Fibroblast of peridontal ligament (primary cell): ENCODE measurements around the gene CYBC1.
"Not testable (repeated sequence)": the region's sequence is repeated elsewhere in the genome, so short reads cannot be mapped to it uniquely, and the experiment has no call there.

Experiments used
- DNase-seq: peaks from one replicate; pipeline ENCODE4 v3.0.0-alpha.2; 2010; ENCODE audit errors: extremely low read depth

The CYBC1 gene

DNA sequence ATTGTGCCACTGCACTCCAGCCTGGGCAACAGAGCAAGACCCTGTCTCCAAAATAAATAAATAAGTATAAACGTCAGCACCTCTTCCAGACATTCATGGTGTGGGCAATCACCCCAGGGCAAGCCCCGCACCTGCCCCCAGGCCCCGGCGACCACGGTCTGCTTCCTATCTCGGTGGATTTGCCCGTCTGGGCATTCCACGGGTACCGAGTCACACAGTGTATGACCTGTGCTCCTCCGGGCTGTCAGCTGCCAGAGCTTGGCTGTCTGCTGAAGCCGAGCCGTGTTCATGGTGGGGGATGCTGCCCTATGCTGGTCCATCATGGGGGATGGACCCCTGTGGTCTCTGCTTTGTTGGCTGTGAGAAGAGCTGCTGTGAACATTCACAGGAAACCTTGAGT lies 15.4 kb downstream of the CYBC1 start:
- DNase-seq: no peak

DNA sequence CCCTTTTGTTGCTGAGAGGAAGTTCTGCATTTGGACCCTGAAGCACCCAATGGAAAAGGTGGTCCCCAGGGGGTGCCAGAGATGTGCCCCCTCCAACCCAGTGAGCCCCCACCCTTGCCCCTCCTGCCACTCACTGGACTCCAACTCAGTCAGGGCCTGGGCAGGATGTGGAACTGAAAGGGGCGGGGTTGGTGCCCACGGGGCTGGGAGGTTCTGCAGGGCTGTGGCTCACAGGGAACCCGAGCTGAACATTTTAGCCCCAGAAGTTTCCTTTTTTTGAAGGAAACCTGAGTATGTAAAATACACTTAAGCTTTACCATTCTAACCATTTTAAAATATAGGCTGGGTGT lies 16.4 kb downstream of the CYBC1 start:
- no peak for DNase-seq

DNA sequence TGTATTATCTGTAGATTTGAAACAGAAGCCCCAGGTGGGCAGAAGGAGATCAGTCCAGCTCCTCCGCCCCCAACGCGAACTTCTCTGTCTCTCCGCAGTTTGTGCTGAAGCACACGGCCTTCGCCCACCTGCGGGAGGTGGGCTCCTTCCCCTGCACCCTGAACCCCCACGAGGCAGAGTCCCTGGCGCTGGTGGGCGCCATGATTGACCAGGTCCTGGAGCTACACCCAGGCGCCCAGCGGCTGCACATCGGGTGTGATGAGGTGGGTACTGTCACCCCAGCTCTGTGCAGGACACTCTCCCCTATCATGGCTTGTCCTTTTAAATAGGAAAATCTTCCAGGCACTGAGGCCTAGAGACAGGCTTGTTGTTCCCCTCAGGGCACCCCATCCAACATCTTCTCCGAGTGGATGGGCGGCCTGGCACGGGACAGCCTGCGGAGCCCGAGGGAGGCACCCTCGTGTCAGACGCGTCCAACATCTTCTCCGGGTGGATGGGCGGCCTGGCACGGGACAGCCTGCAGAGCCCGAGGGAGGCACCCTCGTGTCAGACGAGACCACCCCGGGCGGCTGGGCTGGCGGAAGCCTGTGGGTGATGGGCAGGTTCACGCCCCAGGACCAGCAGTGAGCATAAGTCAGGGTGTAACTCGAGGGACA lies 16.9 kb downstream of the CYBC1 start:
- no peak for DNase-seq

DNA sequence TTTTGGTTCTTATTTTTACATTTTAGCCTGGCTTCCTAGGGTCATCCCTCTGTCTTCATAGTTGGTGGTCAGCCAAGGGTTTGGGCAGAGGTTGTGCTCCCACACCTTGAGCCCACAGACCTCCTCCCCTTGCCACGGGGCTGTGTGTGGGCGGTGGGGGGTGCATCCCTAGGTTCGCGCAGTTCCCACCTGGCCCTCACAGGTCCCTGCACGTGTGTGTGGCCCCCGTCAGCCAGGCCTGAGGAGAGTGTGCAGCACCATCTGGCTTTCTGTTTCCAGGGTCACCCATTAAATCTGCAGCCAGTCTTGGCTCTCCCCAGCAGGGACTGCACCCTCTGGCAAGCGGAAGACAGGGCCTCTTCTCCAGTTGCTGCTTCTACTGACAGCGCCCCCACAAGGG lies 18.5 kb downstream of the CYBC1 start:
- no peak for DNase-seq

DNA sequence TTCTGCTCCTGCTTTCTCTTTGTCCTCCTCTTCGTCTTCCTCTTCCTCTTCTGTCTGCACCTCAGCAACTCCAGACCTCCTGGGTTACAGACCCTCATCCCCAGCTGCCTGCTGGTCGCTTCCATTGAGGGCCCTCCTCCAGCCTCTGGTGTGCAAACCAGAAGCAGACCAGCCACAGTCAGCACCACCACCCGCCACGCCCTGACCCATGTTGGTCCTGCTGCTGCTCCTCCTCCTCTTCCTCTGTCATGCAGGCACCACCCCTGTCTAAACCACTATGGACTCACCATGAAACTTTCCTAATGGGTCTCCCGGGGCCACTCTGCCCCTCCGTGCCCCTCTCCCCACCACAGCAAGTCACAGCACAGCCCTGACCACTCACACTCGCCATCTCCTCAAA lies 20.7 kb downstream of the CYBC1 start:
- no peak for DNase-seq

DNA sequence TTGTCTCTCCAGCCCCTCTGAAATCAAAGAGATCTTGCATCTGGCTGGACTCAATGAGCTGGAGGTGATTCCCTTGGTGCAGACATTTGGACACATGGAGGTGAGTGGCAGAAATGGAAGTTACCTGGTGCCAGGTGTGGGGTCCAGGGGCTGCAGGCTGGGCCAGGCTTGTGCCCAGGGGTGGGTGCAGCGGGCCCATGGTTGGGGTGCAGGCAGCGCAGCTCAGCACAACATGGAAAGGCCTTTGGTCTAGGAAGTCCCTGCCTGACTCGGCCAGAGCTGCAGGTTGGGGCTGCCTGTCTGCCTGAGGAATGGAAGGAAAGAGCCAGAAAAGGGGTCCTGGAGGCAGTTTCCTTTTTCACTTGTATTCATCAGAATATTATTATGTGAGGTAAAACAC lies 22.0 kb downstream of the CYBC1 start:
- no peak for DNase-seq

DNA sequence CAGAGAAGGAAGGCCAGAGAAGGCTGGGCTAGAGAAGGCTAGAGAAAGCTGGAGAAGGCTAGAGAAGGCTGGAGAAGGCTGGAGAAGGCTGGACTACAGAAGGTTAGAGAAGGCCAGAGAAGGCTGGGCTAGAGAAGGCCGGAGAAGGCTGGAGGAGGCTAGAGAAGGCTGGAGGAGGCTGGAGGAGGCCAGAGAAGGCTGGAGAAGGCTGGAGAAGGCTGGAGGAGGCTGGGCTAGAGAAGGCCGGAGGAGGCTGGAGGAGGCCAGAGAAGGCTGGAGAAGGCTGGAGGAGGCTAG lies 25.7 kb downstream of the CYBC1 start:
- DNase-seq: no peak

DNA sequence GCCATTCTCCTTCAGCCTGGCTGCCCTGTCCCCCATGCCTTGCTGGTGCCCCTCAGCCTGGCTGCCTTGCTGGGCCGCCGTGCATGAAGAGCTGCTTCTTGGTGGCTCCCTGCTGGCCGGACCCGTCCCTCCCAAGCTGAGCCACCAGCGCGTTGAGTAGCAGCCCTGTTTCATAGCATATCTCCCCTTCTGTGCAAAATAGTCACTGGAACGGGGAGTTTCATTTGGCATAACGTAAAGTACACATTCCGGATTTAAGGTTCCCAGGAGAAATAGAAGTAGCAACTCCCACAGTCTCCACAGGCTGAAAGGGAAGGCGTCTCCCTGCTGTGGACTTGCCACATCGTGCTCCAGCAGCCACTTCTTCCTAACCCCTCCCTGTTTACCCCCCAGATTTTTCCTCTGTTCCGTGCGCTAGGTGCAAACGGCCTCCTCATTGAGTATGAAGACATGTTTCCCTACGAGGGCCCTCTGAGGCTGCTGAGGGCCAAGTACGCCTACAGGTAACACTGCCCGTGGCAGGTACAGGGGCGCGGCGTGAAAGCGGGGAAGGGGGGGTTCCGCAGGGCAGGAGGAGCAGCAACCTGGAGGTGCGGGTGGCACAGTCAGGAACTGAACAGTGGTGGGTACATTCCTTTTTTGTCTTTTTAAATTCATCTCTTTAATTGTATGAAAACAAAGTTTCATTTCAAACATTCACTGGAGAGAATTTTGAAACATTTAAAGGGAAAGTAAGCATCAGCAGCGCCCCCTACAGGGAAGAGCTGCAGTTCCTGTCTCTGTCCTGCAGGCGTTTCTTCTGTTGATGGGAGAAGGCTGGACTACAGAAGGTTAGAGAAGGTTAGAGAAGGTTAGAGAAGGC lies 26.3 kb downstream of the CYBC1 start:
- peak; percentile 64 for DNase-seq

DNA sequence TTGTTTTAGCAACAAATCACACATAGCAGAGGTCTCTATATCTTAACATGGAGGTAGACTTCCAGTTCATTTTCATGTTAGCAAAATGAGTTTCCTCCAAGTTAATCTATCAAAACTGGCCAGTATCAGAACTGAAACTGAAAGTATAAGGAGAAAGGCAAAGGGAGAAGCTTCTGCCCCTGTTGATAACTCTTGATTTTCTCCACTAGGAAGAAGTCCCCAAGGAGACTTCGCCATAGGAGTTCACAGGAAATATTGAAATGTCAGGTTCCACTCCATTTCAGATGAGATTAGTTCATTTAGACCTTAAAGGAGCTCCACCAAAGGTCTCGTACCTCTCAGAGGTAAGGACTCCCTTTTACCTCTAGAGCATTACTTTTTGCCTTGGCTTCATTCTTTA lies 31.0 kb downstream of the CYBC1 start:
- peak; percentile 41 for DNase-seq

DNA sequence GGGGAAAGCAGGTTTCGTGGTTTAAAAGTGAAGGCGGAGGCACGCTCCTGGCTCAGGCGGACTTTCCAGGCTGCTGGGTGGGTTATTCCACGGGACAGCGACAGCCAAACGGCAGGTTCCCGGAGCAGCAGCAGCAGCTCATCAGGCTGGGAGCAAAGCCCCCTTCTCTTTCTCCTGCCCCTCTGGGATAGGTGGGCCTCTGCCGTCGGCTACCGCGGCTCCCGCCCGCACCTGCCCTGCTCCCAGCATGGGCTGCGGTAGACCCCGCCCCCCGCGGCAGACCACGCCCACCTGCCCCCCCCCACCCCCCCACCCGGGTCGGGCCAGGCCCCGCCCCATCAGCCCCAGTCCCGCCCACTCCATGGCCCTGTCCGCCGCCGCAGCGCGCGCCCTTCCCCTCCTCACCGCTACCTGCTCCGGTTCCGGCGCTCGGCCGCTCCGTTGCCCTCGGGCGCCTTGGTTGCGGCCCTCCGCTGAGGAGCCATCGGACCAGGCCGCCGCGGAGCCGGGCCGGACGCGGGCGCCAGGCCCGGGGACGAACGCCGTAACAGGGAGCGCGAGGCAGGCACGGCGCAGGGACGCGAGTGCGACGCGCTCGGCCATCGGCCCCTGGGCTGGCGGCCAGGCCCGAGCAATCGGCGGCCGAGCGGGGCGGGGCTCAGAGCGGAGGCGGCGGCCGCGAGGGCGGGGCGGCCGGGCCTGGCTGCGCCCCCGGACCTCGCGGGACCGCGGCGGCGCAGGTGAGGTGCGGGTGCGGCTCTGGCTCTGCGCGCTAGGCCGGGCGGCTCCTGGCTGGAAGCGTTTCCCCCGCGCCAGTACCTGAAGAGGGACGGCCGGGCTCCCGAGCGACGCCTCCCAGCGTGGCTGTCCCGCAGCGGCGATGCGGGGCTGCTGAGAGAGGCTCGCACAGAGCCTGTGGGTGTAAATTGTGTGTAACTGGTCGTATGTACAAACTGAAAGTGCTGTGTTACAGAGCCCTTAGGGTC lies 32.3 kb downstream of the CYBC1 start, which contains the start of the genes HEXD and OGFOD3:
Gene HEXD (plus strand): TSS at position 347 of the 986 bp plus-strand sequence. CDS start 1,453 bp downstream, outside the sequence.
Gene OGFOD3 (minus strand): TSS at position 586 of the 986 bp plus-strand sequence. CDS start 101 bp downstream, at position 485.
- DNase-seq: peak; percentile 56

DNA sequence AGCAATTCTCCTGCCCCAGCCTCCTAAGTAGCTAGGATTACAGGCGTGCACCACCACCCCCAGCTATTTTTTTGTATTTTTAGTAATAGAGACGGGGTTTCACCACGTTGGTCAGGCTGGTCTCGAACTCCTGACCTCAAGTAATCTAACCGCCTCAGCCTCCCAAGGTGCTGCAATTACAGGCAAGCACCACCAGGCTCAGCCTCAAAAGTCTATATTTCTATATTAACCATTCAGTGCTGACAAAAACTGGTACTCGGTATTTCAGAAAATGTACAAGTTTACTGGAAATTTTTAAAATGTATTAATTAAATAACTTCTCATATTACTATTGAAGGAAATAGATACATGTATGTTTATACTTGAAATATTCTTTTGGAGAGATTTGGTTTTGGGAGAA lies 33.8 kb downstream of the CYBC1 start:
- no peak for DNase-seq

DNA sequence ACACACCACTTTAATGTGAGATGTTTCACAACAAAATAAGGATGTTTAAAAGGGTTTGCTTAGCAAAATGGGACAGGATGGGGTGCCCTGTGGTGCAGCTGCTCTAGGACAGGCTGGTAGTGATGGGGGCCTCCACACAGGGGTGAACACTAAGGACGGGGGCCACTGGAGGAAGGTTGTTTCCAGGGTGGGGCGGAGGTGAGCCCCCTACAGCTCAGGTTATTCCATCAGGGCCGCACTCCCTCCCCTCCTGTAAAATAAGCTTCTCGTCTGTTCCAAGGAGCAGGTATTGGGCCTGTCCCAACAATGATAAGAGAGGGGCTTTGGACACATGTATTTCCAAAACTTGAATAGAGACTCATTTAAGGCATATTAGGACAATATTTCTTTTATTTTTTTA lies 34.3 kb downstream of the CYBC1 start:
- no peak for DNase-seq

DNA sequence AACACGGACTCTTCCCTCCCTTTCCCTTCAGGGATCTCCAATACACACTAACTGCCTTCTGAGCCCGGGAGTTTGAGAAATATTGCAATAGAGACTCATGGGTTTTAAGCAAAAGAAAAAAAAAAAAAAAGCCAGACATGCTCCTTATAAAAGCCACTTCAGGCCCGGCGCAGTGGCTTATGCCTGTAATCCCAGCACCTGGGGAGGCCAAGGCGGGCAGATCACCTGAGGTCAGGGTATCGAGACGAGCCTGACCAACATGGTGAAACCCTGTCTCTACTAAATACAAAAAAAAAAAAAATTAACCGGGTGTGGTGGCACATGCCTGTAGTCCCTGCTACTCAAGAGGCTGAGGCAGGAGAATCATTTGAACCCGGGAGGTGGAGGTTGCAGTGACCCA lies 34.8 kb downstream of the CYBC1 start:
- no peak for DNase-seq

DNA sequence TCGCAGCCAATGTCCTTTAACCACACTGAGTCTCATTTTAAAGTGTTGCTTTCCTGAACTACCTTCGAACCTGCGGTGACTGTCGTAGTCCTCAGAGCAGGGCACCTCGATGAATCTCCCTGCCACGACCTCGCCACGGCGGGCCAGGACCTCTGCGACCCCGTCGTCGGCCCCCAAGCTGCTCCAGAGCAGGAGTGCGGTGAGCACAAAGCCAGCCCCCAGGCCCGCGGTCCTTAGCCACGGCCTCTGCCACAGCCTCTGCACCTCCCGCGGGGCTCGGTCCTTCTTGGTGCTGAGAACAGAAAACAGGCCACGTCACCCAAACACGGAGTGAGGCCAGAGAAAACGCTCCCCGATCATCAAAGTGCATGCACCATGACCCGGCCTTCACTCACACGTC lies 35.2 kb downstream of the CYBC1 start:
- no peak for DNase-seq

DNA sequence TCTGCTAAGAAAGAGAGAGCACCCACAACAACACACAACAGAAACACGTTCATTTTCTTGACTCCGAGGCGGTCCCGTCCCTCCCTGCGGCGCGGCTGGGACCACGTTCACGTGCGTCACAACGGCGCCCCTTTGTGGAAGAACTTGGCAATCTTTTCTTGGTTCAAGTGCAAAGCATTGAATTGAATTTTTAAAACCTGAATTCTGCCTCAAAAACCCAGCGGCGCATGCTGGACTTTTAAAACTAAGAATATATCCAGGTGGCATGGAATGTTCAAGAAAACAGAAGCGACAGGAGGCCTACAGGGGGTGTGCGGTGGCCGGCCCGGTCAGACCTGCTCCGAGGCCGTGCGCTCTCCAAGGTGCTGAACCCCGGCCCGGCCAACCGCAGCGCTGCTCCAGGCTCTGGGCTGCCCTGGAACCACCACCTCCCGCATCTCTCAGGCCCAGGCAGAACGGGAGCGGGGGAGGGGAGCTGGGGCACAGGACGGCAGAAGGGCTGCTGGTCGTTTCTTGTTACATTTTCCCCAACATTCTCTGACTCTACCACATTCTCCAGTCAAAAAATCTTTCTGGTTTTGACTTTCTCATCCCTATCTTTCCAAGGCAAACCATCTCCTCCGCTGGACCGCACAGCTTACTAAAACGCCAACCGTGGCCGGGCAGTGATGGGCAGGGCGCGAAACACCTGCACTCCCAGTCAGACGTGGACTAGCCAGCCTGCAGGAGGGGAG lies 35.8 kb downstream of the CYBC1 start:
- peak; percentile 75 for DNase-seq

DNA sequence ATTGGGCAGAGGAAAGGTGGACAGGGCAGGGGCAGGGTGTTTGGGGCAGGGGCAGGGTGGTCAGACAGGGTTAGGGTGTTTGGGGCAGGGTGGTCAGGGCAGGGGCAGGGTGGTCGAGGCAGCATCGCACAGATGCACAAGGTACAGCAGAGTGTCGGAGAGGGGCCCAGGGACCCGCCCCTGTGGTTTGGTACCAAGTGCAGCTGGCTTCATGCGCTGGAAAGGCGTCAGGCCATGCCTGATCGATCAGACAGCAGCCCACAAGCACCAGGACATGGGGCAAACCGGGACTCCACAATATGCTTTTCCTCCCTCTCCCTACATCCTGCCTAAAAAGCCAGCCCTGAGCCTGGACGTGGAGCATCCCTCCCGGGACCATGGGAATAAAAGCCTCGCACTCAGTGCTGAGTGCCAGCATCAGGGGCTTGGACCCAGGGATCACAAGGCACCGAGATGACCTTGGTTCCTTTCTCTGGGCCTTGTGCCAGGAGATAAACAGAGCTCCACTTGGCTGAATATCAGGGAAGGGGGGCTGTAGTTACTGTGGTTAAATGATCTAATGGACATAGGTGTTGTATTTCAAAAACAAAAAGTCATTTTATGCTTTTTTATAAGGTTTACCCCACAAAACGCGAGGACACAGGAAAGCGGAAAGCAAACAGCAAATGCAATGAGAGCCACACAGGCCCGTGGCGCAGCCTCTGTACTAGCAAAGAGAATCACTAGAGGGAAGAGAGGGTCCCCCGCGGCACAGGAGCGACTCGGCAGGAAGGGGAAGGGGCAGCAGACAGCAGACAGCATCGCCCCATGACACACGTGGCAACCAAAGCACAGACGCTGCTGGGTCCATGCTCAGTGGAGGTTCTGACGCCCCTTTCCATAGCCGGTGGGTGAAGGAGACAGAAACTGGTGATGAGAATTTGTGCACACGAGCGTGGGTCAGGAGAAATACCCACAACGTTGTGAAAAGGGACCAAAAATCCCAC lies 37.7 kb downstream of the CYBC1 start:
- no peak for DNase-seq

DNA sequence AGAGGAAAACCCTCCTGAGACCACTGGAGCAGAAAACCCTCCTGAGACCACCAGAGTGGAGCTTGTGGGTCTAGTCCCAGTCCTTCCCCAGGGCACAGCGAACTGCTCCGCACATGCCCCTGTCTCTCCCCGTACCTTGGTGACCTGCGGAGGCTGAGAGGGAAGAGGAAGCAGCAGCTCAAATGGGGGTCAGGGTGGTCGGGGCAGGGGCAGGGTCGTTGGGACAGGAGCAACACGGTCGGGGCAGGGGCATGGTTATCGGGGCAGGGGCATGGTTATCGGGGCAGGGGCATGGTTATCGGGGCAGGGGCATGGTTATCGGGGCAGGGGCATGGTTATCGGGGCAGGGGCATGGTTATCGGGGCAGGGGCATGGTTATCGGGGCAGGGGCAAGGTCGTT lies 38.5 kb downstream of the CYBC1 start:
- not testable (repeated sequence) for DNase-seq

DNA sequence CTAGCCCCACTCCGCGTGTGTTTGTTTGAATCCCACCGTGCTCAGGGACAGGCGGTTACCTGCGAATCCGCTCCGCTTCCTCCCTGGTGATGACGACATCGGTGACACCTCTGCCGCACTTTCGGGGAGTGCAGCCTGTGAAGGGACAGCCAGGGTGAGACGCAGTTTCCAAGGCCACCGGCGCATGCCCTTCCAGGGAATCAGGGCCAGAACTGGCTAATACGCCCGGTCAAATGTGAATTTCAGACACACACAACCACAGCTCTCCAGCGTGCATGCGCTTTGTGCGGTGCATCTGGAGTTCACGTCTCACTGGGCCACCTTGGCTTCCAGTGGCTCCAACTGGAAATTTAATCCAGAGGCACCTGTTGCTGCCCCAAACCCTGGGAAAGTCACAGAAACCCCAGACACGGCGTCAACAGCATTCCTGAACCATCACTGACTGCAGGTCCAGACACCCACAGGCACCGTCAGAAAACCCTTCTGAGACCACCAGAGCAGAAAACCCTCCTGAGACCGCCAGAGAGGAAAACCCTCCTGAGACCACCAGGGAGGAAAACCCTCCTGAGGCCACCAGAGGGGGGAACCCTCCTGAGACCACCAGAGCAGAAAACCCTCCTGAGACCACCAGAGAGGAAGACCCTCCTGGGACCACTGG lies 39.0 kb downstream of the CYBC1 start:
- no peak for DNase-seq

DNA sequence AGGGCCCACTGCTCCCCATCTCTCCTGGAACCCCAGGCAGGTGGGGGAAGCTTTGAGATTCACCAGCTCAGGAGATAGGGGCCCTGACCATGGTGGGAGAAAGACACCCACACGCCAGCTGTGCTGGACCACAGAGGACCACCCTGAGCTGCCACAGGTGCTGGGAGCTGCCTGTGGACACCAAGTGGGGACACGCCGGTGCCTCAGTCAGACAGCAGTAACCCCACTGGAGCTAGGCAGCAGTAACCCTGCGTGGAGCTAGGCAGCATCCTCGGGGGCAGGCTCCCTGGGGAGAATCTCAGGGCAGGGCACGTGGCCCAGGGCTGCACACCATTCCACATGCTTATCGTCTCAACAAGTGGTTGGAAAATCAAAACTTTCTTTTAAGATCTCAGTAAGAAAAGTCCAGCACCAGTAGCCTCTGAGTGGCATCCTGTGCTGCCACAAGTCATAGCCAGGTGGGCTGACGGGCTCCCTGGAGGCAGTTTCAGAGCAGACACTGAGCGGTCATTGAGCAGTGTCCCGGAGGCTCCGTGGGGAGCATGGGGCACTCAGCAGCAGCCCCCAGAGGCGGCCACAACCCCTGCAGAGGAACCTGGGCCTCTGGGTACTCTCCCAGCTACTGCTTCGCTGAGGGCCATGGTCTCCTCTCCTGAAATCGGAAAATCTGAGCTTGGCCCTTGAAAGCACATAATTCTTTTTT lies 40.4 kb downstream of the CYBC1 start:
- DNase-seq: no peak
